ENCODE measurements around the gene PUM1.
"Not testable (repeated sequence)": the region's sequence is repeated elsewhere in the genome, so short reads cannot be mapped to it uniquely, and the experiment has no call there.

PUM1 gene

DNA sequence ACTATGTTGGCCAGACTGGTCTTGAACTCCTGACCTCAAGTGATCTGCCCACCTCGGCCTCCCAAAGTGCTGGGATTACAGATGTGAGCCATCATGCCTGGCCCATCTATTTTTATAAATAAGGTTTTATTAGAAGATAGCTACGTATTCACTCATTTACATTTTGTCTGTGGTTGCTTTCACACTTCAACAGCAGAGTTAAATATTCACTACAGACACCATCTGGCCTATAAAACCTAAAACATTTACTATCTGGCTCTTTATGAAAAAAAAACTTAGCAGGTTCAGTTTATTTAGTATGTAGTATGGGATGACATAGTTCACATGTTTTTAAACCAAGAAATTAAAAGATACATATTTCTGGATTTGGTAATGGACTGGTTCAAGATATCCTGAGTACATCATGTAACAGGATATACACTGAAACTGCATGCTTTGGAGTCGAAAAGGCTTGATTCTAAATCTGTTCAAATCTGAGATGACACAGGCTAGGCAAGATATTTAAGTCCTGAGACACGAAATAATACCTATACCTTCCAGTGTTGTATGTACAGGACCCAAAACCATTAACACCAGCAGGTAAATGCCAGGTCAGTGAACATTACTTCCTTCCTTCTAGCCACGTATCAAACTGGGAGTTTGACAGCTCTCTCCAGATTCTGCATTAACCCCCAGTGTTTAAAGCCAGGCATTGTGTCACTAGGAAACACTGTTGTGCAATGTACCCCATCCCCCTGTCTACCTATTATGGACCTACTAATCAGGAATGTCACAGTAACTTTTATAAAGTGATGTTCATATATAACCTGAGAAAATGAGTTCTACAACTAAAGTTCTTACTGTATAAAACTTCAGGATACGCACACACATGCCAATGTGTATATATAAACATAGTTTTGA lies 102.7 kb downstream of the PUM1 start:
- TF ChIP-seq, protein P1, sequence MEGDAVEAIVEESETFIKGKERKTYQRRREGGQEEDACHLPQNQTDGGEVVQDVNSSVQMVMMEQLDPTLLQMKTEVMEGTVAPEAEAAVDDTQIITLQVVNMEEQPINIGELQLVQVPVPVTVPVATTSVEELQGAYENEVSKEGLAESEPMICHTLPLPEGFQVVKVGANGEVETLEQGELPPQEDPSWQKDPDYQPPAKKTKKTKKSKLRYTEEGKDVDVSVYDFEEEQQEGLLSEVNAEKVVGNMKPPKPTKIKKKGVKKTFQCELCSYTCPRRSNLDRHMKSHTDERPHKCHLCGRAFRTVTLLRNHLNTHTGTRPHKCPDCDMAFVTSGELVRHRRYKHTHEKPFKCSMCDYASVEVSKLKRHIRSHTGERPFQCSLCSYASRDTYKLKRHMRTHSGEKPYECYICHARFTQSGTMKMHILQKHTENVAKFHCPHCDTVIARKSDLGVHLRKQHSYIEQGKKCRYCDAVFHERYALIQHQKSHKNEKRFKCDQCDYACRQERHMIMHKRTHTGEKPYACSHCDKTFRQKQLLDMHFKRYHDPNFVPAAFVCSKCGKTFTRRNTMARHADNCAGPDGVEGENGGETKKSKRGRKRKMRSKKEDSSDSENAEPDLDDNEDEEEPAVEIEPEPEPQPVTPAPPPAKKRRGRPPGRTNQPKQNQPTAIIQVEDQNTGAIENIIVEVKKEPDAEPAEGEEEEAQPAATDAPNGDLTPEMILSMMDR (IDR thresholded peaks at IDR 0.05), result no peak
- no peak for TF ChIP-seq ZFX (IDR thresholded peaks at IDR 0.05; ENCODE audit: borderline replicate concordance)
- no peak overlapping the region for H3K27ac ChIP-seq

DNA sequence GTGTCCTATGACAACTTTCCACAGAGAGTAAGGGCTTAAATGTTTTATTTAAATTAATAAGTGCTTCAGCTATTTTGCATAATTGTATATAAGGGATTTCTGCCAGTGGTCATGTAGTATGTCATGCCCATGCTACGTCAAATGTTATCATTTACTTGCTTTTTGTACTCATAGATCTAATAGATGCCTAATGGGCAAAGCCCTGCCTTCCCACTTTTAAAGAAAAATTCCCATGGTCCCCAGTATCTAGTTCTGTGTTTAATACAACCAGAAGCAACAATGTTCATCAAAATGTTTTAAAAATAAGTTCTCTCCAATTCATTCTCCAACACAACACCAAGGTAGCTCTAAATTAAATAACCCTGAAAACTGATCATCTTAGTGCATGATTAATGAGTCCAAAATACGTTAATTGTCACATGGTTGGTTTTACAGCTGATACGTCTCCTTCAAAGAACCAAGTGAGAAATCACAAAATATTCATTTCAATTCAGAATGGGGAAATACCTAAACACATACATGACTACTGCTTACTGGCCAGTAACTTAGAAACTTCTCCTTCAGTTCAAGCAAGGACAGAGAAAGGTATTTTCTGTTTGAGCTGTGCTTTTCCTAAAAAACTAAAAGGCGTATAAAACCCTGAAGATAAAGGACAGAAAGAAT lies 107.8 kb downstream of the PUM1 start:
- no peak overlapping the region for H3K27ac ChIP-seq
- TF ChIP-seq, protein P1 (IDR thresholded peaks at IDR 0.05), result no peak
- TF ChIP-seq ZFX (IDR thresholded peaks at IDR 0.05; ENCODE audit: borderline replicate concordance), result no peak

DNA sequence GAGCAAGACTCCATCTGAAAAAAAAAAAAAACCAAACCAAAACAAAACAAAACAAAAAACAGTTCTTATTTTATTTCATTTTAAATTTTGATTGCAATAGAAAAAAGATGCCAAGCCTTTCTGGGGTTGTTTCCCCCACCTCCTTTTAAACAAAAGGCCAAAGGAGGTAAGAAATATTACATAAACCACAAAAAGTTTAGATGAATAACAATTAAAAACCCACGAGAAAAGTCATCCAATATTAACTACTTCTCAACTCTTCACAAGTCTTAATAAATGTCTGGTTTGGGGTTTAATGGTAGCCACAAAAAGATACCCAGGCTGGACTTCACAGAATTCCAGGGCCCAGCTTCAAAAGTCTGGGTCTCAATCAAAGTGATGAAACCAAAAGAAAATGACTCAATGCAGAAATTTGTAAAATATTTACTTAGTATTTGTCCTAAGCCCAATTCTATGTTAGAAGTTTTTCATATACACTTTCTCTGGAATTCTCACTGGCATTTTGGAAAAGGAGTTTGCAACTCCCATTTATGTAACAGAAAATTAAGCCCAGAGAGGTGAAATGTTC lies 110.0 kb downstream of the PUM1 start:
- TF ChIP-seq, protein P1 (IDR thresholded peaks at IDR 0.05), result no peak
- no peak for TF ChIP-seq ZFX (IDR thresholded peaks at IDR 0.05; ENCODE audit: borderline replicate concordance)
- no peak overlapping the region for H3K27ac ChIP-seq

DNA sequence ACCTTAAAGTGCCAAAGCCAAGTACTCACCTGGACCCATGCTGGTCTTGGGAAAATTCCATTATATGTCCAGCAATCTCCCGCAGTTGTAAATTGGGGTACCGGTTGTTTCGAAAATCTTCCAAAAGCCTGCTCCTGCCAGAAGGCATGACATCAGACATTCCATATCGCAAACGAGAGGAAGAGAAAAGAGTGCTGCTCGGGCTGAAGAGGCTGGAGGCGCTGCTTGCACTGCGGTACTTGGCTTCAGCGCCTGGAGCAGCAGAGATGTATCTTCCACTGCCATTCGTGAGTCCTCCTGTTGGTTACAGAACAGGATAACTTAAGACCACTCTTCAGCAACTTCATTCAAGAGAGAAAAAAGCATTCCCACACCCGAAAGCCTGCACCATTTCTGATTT lies 111.8 kb downstream of the PUM1 start:
- TF ChIP-seq ZFX (IDR thresholded peaks at IDR 0.05; ENCODE audit: borderline replicate concordance), result no peak
- TF ChIP-seq, protein P1 (IDR thresholded peaks at IDR 0.05), result no peak
- H3K27ac ChIP-seq, result no peak overlapping the region

DNA sequence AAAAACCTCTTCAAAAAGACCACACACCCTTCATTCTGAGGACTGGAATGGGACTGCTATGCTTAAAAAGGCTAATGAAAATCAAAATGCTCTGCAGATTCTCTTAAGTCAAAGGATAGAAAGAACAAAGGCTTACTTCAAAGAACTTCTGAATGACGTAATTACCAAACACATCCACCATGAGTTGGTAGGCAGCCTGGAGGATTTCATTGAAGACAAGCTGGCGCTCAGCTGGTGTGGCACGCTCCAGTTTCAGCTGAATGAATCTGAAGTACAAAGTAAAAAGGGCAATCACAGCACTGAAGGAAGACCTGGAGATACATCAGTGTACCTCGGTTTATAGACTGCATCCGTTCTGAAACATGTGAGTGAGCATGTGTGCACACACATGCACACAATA lies 113.4 kb downstream of the PUM1 start:
- H3K27ac ChIP-seq, result no peak overlapping the region
- TF ChIP-seq ZFX (IDR thresholded peaks at IDR 0.05; ENCODE audit: borderline replicate concordance), result no peak
- TF ChIP-seq, protein P1 (IDR thresholded peaks at IDR 0.05), result no peak

DNA sequence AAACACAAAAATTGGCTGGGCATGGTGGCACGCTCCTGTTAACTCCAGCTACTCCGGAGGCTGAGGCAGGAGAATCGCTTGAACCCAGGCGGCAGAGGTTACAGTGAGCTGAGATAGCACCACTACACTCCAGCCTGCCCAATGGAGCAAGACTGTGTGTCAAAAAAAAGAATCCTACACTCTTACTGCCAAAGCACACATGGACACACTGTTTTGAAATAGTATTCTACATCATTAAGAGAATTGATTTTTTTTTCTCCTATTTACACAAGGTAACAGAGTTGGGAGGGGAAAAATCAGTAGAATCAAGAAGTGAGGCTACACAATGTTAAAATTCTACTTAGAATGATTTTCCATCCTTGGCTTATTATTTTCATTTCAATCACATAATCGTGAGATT lies 114.8 kb downstream of the PUM1 start:
- H3K27ac ChIP-seq, result no peak overlapping the region
- TF ChIP-seq, protein P1 (IDR thresholded peaks at IDR 0.05), result no peak

DNA sequence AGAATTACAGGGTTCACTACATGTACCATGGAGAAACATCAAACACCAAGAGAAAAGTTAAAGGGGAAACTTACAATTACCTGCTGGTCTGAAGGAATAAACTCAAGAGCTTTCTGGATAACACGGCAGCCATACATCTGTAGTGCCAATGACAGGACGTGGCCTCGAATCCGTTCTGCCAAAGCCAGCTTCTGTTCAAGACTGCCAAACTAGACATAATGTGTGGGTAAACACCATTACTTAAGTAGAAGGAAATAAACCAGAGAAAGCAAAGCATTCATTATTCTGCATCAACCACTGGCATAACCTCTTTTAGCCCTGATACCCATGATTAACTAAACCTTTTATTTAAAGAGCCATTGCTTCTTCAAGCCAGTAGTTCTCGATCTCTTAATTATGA lies 115.5 kb downstream of the PUM1 start:
- no peak overlapping the region for H3K27ac ChIP-seq
- TF ChIP-seq, protein P1 (IDR thresholded peaks at IDR 0.05), result no peak
- TF ChIP-seq ZFX (IDR thresholded peaks at IDR 0.05; ENCODE audit: borderline replicate concordance), result no peak

DNA sequence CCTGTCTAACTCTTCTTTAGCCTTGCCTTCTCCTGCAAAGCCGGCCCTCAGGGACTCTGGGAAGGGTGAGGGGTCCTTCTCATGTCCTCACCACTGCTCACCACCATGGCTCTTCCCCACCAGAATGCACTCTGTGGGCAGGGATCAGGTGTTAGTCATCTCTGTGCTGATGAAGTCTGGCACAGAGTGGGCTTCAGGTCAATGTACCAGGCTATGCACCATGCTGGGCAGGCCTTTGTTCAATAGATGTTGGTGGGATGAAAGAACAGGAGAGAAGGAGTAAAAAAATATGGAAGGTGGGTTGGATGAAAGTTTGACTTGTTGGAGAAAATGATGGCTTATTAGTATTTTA lies 116.1 kb downstream of the PUM1 start:
- H3K27ac ChIP-seq, result not testable (repeated sequence)

DNA sequence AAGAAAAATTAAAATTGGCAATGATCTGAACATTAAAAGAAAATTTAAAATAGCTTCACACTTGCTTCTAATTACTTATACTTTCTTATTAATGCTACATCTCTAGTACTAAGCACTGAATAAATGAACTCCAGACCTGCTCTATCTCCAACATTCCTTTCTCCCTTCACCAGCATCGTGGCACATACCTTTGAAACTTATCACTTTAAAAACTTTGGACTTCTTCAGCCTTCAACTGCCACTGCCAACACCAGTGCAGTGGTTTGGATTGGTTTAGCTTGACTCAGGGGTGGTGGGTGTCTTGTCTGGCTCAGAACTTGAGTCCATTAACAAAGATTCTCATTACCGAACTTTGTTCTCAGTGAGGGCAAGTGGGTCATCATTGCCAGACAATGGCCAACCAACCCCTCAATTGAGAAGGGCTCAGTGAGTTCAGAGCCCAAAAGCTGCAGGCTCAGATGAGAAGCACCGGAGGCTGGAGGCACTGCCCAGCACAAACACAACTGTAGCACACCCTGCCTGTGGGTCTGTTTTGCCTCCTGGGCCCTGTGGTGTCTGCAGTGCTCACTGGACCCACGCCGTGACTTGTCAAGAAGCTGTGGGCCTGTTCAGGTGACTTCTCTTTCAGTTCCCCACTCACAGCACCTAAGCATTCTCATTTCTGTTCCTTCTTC lies 116.6 kb downstream of the PUM1 start:
- not testable (repeated sequence) for H3K27ac ChIP-seq

Measured in 22Rv1 (cell line).